Globus pallidus (tissue), 1 donor: Measurements from ENCODE around the gene DPT.
A peak's percentile ranks its signal among the peaks of the same experiment; 100 is the strongest.

Source experiments
- DNase-seq: peaks from one replicate; pipeline ENCODE4 v3.0.0-alpha.2; 2015; ENCODE audit warnings: low spot score

Gene DPT

GRCh38 chr1:168735974-168736373 is 7.0 kb upstream of the DPT start:
- no peak for DNase-seq

GRCh38 chr1:168734946-168735345 is 5.9 kb upstream of the DPT start:
- peak; percentile 54 for DNase-seq

DNA sequence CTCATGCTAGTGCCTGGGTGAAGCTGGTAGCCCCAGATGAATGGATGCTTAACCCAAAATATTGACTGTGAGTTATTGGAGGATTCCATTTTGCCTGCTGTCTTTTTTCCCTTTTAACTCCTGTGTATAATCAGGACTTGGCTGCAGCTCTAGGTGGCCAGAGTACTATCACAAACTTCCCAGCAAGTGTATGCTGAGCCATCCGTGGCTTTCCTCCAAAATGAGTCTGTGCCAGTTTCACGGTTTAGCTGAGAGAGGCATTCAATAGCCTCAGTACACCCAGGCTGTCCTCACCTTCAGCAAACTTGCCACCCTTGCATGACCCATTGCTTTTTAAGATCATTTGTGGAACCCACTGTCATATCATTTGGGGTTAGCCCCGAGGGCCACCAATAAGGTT is 5.3 kb upstream of the DPT start:
- peak; percentile 10 for DNase-seq

- no peak for DNase-seq
These were observed 4.2 kb upstream of the DPT start for GRCh38 chr1:168733241-168733640.

DNA sequence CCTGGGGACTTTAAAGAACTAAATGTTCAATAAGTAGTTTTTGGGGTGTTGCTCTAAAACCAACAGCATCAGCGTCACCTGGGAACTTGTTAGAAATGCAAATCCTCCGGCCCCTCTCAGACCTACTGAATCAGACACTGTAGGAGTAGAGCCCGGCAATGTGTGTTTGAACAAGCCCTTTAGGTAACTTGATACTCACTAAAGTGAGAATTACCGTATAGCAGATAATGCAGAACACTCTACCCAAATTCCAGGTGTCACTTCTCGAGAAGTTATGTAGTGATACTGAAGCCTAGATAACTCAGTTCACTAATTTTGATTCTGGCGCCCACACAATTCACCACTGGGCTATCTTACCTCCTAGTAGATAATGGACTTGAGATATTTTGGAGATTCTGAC is 3.7 kb upstream of the DPT start:
- no peak for DNase-seq

DNA sequence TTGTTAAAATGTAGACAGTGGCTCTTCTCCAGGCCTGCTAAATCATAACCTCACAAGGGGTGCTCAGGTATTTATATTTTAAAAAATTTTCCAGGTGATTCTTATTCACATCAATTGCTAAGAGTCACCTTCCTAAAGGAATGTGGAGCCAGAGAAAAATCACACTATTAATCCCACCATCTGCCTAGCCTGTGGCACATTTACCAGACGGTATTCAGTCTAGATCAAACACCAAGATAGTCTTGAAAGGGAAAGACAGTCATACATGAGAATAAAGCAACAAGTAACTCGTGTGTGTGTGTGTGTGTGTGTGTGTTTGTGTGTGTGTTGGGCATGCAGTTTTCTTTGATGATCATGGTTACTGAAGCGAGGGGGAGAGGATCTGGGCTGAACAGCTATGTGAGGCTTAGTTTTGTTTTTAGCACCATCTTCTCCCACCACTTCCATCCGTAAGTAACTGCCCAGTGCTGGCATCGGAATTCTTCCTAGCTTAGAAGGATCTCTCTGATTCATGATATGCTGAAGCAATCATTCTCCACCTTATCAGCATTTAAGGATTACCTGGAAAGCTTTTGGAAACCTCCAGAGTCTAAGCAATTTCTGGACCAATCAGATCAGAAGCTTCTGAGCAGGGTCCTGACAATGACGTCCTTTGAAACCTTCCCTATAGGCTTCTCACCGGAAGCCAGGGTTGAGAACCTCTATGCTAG is 2.4 kb upstream of the DPT start:
- no peak for DNase-seq

GRCh38 chr1:168729405-168729802 is 398 bp upstream of the DPT start:
- DNase-seq, result no peak

- DNase-seq, result no peak
These were observed 2.3 kb downstream of the DPT start for GRCh38 chr1:168726719-168727118.

DNA sequence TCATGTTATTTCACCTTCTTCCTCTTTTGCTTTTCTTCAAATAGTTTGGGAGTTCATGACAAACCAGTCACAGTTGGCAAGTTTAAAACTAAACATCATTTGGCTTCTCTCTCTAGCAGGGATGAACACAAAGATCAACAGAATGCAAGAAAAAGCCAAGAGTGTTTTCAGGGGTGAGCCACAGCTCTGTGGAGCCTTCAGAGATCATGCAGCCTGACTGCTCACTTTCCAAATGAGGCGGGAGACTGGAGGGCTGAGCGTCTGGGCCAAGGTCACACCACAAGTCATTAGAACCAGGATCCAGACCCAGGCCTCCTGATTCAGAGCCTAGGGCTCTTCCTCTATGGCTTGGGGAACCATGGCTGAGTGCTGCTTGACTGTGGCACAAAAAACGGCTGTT is 2.7 kb downstream of the DPT start:
- no peak for DNase-seq

GRCh38 chr1:168725831-168726230 is 3.2 kb downstream of the DPT start:
- DNase-seq, result no peak

- DNase-seq, result no peak
These were observed 3.9 kb downstream of the DPT start for GRCh38 chr1:168725060-168725459.

DNA sequence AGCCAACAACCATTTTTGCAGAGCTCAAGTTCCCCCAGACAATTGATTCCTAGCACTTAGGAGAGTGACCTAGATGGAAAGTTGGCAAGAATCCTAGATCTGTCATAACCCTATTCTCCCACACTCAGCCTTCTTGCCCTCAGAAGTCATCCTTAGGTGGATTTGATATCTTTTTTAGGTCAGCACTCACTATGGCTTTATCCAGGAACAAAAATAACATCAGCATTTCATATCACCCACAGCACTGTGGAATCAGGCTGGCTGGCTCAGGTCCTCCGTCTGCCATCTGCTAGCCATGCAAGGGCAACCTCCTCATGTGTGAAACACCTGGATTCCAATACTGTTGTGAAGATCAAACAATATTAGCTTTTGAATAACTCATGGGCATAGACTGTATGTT is 6.0 kb downstream of the DPT start:
- no peak for DNase-seq

DNA sequence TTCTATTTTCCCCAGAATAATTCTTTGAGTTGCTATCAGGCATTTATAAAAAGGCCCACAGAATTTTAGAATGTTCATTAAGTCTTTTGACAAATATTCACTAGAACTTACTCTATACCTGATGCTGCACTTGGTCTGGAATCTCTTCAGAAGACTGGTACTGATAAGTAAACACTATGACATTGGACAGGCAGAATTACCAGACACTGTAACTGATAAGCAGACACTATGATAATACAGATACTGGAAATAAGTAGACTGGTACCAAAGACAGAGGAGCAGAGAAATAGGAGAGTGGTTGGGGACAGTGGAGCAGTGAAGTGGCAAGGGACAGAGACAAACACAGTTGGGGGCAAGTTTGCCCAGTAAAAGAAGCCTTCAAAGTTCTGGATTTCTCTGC is 8.2 kb downstream of the DPT start:
- DNase-seq, result no peak

DNA sequence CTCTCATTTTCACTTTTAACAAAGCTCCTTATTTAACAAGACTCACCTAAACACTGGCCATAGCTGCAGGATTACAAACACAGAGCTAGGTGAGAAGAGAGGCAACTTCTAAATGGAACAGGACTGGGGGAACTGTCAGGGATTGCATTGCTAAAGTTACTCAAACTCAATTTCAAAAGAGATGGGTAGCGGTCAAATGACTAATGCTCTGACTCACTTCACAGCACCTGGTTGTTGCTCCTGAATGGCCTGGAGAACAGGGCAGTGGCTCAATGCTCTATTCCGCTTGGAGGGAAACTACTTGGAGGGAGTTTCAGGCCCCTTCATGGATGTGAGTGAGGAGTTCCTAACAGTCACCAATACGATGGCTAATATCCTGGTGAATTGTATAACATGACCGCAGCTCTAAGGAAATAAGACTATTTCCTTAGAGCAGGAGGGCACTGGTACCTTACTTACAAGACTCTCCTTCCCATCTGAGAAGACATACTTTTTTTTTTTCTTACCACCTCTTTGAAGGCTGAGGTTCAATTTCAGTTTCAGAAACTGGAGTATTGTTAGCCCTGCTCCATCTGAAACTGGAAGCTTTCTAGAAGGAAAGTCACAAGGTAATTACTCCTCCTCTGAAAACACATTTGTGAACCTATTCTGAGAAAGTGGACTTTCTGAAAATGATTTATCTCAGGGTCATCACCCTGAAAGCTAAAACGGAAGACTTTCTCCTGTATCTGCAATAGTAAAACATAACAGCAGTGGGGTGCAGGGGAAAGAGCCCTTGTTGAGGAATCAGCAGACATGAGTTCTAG is 9.5 kb downstream of the DPT start:
- DNase-seq, result no peak

DNA sequence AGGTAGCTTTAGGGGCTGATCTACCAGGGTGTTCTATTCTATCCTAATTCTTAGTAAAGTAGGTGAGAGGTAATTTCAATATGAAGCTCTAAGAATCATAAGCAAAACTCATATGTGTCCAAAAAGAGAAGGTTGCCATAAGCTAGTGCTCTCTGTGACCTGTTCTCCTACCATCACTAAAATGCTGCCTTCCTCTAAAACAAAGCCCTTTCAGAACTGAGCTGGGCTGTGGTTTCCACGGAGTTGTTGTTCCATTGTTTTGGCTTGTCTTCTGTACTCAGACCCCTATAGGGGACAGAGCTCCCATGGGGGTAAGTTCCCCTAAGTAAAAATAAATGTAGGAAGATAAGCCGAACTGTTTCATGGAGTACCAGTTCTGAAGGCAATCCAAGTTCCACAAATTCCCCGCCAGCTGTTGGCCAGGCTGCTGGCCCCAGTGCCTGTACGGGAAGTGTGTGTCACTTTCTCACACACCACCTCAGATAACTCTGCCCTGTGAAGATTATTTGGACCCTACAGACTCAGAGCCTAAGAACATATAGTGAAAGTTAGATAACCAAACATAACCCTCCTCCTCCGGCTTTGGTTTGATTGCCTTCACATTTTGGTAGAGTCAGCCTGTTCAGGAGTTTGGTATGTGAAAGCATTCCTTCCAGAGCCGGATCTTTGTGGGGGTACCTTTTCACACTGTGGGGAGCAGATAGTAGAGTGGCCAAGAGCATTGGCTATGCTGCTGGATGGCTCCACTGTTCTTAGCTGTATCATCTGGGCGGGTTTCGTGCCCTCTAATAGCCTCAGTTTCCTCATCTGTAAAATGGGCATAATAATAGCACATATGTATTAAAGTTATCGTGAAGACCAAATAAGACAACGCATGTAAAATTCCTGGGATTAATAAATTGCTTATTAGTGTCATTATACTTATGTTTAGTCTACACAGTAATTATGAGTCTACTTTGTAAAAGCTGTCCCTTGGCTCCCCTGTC is 10.8 kb downstream of the DPT start:
- no peak for DNase-seq

- no peak for DNase-seq
These were observed 15.0 kb downstream of the DPT start for GRCh38 chr1:168714012-168714411.

DNA sequence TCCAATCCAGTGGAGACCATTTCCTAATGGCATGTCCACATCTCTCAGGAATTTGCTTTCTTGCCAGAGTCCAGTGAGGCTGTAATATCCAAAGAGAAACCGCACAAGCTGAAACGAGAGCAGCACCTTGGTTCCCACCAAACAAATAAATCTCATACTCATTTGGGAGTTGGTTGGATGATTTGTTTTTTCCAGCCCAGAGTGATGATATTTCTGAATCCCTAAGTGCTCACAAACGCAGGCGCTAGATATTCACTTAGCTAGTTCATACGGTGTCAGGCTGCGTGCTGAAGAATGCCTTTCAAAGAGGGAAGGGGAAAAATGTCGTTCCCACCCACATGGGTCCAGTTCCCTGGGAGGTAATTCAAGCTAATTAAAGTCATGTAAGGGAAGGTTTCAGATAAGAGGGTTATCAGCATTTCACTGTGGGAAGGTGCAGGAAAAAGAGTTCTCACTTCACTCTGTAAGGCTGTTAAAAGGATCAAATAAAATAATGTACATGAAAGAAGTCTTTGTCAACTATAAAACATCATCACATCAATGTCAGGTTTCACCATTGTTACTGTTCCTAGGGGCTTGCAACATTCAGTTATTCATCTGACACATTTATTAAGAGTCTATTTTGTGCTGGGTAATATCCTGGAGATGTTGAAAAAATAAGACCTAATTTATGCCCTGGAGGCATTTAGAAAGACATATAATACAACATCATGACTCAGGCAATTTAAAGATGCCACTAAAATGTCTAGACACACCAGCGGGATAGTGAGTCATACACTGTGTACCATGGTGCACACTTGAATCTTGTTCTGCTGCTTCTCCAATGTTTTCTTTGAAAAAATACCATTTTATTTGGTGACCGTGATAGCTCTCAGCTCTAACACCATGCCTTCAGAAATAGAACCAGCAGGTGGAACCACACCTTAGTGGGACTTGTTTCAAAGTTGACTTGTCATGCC is 19.3 kb downstream of the DPT start:
- DNase-seq, result no peak

GRCh38 chr1:168708698-168709404 is 20.2 kb downstream of the DPT start:
- no peak for DNase-seq

GRCh38 chr1:168706391-168706992 is 22.5 kb downstream of the DPT start:
- no peak for DNase-seq

DNA sequence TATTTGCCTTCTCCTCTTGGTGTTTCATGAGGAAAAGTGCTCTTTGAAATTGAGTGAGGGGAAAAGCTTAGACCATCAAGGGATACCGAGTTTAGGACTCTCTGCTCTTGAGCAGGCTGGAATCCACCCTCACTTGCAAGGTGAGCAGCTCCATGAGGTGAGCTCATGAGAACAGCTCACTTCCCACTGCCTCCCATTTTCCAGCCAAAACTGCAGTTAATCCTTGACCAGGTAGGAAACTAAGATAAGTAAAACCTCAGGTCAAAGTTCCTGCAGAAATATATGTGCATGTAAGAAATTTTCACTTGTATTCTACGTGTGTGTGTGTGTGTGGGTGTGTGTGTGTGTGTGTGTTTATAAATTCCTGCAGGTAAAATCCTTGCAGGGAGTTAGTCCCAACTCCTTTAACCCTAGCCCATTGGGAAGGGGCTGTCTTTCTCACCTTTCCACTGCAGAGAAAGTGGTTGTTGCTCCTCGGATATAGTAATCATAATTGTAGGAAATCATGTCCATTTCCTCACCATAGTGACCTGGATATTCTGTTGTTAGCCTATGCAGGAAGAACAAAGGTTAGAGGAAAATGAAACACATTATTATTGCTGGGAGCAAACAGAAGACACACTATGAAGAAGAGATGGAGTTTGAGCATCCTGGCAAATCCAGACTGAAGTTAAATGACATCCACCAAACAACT is 28.3 kb downstream of the DPT start:
- no peak for DNase-seq
